Measurements from ENCODE around the gene ANTXR1. TPM values are rescaled to one million over a fixed set of nuclear protein-coding genes. Genes with fewer than 3 reads are reported as not detected.

Gene ANTXR1
- total and polyA plus RNA-seq, 2 of the 8 experiments (the other 6 are each of a cell fraction or from before 2014, with no cell fraction given), result 15.8 to 44.3 TPM

GRCh38 chr2:69216535-69217332 lies 203.8 kb downstream of the ANTXR1 start:
- Histone ChIP-seq H3K4me2 (ENCODE audit: insufficient read depth in 1 of 2, low read depth in 2 of 2, low read length in 2 of 2) (no peak overlapping the region), H3K23me2 (ENCODE audit: low read depth, low read length) (no peaks in the 10 kb centered on the region; the same call in 1 of the 2 replicates), H2BK5ac (ENCODE audit: low read depth, low read length) (no peak overlapping the region), H2BK120ac (replicated peaks; ENCODE audit: low read depth, low read length) (no peak overlapping the region), H3K14ac (ENCODE audit: insufficient read length) (no peak overlapping the region), H2AK5ac (ENCODE audit: low read depth, low read length) (no peak overlapping the region), H2AFZ (ENCODE audit: low read length) (no peak overlapping the region), H4K91ac (replicated peaks; ENCODE audit: insufficient read length, low read length) (no peak overlapping the region), H4K20me1 (replicated peaks in 1 of 2; ENCODE audit: control insufficient read depth in 1 of 2, insufficient read depth in 2 of 2, low read length in 2 of 2) (no peaks in the 10 kb centered on the region), H3K9me3 (ENCODE audit: insufficient read depth in 2 of 2, low read depth in 1 of 2, low read length in 1 of 2) (no peaks in the 10 kb centered on the region), H3K79me1 (ENCODE audit: low read depth, low read length) (no peaks in the 10 kb centered on the region), H3K4me1 (replicated peaks in 1 of 4; ENCODE audit: control insufficient read depth in 3 of 4, insufficient read depth in 4 of 4, low read length in 3 of 4) (peaks cover 0 to 2% (median under 1%) of the 10 kb centered on the region in 4 experiments; a peak in 2 of 7 replicates), H2BK20ac (ENCODE audit: low read length) (no peak overlapping the region), H3K4ac (replicated peaks; ENCODE audit: insufficient read length, low read depth, low read length) (no peak overlapping the region), H2BK15ac (ENCODE audit: low read length) (no peak overlapping the region), H3K23ac (ENCODE audit: insufficient read length) (no peak overlapping the region), H4K8ac (ENCODE audit: extremely low read depth, insufficient read depth, low read length) (no peak overlapping the region), H3K27ac (ENCODE audit: low read depth, low read length) (no peak overlapping the region), H3K9ac (replicated peaks in 1 of 4; ENCODE audit: extremely low read depth in 1 of 4, low read depth in 3 of 4, low read length in 3 of 4) (no peak overlapping the region), H3K79me2 (ENCODE audit: control insufficient read depth in 1 of 2, insufficient read depth in 2 of 2, low read length in 2 of 2) (no peaks in the 10 kb centered on the region), H3K4me3 (ENCODE audit: extremely low read depth in 1 of 4, insufficient read depth in 2 of 4, low read depth in 3 of 4, low read length in 4 of 4) (no peak overlapping the region), H3K18ac (ENCODE audit: extremely low read depth, low read length) (no peak overlapping the region), H3K36me3 (ENCODE audit: control insufficient read depth in 2 of 4, insufficient read depth in 4 of 4, low read length in 3 of 4) (no peaks in the 10 kb centered on the region), H3K56ac (replicated peaks; ENCODE audit: insufficient read length, low read depth, low read length) (no peak overlapping the region), H3K27me3 (replicated peaks in 1 of 4; ENCODE audit: control insufficient read depth in 3 of 4, extremely low read depth in 1 of 4, insufficient read depth in 3 of 4, low read length in 3 of 4) (no peaks in the 10 kb centered on the region), H4K5ac (ENCODE audit: insufficient read length, low read depth, low read length) (no peak overlapping the region), H2BK12ac (ENCODE audit: low read depth, low read length) (no peak overlapping the region)
- POLR2A ChIA-PET (ENCODE audit: partially characterized antibody), result no interaction called here
- DNase-seq (ENCODE audit: low read depth in 1 of 2, low spot score in 2 of 2), result no peak
- 79% methylated on average over 4 of the region's 4 CpGs; no CpG with 5 or more reads in 1 of the 2 experiments for WGBS, 2 experiments (ENCODE audit: extremely low coverage in 1 of 2, insufficient coverage in 1 of 2, insufficient read length in 1 of 2, insufficient replicate concordance in 2 of 2, low coverage in 1 of 2, low lambda C conversion rate in 2 of 2, missing lambda C conversion rate in 1 of 2)
- CTCF ChIA-PET (ENCODE audit: partially characterized antibody), result interaction anchor here (0.5 kb wide), 1 partner anchor 107 kb away, joined by 3 read pairs; no protein-coding TSS in a partner anchor
- no peak for FAIRE-seq
- TF ChIP-seq SRF (IDR thresholded peaks at IDR 0.05; ENCODE audit: low read depth, low read length) (no peak), BCL11A (IDR thresholded peaks at IDR 0.05; ENCODE audit: low read depth in 2 of 2, low read length in 2 of 2) (no peak), RXRA (IDR thresholded peaks at IDR 0.05; ENCODE audit: insufficient read depth, low read depth, low read length) (no peak), KDM1A (IDR thresholded peaks at IDR 0.05; ENCODE audit: borderline replicate concordance, low read length) (no peak)

All from H1 (cell line).